AG20443 (cell line): Measurements from ENCODE around the gene EPDR1.

Source experiments
- DNase-seq: peaks from one replicate; pipeline ENCODE4 v3.0.0; 2012; ENCODE audit warnings: low spot score, mixed read lengths

The EPDR1 gene

GRCh38 chr7:37920305-37920848 lies at the start of gene EPDR1:
TSS of gene EPDR1 (plus strand) at chr7:37920640. CDS start at chr7:37920940, 300 bp downstream.
- no peak for DNase-seq

DNA sequence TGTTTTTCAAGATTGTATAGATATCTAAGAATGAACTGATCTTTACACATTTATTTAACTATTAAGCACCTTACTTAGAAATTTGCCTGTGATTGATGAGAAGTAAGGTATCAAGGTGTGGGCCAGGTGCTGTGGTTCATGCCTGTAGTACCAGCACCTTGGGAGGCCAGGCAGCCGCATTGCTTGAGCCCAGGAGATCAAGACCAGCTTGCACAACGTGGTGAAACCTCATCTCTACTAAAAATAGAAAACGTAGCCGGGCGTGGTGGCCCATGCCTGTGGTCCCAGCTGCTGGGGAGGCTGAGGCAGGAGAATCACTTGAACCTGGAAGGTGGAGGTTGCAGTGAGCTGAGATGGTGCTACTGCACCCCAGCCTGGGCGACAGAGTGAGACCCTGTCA lies 38.4 kb upstream of the EPDR1 start:
- no peak for DNase-seq

DNA sequence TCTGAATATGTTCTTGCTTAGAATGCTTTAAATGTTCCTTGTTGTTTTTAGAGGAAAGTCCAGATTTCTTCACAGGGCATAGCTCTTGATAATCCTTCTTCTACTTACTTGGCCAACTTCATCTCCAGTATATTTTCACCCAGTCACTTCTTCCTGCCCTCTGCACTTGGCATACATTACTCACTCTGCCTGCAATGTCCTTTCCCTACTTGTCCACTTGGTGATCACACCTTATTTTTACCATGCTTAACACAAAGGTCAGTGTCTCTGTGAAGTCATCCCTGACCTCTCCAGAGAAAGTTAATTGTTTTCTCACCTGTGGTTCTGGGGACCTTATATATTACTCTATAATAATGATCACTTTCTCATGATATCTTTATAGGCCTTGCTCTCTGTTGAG lies 27.1 kb upstream of the EPDR1 start:
- DNase-seq: no peak

- no peak for DNase-seq
Observed at GRCh38 chr7:37894671-37895070, 25.8 kb upstream of the EPDR1 start.

DNA sequence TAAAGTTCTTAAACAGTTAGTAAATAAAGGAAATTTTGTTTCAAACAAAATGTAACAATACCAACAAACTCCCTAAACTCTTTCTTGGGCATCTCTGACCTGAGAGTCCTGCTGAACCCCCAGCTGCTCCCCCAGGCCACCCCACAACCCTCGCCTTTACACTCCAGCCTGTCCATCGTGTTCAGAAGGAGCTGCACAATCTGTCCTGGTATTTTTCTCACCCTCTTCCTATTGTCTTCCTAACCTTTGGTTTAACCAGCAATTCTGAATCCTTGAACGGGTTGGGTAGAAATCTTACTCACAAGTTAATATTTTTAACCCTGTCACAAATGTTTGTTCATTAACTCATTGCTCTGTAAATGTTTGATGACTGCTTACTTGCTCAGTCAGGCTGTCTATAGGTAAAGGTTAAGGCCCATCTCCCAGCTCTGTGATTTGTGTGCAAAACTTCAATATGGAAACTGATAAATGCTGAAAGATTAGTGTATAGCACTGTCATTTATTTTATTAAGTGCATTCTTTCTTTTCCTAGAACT lies 20.7 kb upstream of the EPDR1 start:
- no peak for DNase-seq

DNA sequence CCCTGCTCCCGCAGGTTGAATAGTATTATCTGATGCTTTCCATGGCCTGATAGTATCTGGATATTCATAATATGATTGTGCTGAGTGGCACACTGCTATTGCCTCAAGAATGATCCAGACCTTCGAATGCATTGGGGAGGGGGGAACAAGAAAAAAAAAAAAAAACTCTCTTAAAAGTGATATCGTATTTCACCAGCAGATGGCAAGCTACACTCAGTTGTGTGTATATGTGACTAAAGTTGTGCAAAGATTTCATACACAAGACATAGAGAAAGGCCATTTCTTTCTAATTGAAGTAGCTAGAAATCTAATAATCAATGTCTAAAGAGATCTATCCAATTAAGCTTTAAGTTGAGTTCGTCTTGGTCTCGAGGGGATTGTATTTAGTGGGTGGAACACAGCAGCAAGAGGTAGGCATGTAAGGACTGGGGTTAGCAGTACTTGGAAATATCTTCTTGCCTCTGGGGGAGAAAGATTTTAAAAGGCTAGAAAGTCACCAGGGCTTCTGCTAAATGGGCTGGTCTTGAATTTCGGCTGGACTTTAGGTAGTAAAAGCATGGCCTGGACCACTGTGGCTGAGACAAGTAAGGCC lies 19.1 kb upstream of the EPDR1 start:
- peak; percentile 40 for DNase-seq

DNA sequence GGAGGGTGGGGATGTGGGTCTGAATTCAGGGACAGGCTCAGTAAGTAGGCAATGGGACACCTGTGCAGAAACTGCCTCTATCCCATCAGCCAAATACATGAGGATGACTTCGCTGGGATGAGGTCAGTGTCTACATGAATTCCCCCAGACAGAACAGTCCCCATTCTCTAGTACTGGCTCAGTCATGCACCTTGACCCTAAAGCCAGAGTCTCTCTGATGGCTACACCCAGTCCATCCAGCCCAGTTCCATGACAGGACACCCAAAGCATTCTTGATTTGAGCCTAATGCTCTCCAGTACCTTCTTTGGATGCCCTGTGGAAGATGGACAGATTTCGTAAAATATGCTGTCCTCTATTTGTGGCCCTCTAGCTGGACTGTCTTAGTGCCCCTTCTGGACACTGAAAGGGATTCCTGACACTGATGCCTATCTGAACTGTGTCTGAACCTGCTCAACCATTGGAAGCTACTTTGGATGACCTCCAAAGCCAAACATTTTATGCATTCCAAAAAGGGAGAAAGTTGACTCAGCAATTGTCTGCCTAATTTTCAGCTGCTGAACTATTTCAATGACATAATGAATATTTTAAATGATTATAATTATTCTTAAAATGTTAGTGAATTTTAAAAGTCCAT lies 18.4 kb upstream of the EPDR1 start:
- peak; percentile 50 for DNase-seq

- peak; percentile 51 for DNase-seq
Observed at GRCh38 chr7:37908221-37908788, 12.1 kb upstream of the EPDR1 start.

- DNase-seq: no peak
Observed at GRCh38 chr7:37912756-37913155, 7.7 kb upstream of the EPDR1 start.

DNA sequence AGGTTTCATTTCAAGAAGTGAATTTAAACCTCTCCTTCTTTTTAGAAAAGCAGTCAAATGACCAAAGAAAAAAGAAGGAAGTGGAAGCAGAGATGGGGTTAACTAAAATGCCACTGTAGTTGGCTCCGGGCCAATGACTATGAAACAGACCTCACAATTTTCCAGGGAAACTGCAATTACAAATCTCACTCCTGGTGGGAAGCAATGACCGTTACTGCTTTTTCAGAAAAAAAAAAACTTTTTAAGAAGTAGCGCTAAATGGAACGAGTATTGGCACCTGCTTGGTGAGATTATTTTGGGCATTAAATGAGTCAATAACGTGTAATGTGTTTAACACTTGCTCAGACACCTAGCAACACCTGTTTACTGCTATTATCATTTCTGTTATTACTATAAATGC lies 5.0 kb upstream of the EPDR1 start:
- no peak for DNase-seq

DNA sequence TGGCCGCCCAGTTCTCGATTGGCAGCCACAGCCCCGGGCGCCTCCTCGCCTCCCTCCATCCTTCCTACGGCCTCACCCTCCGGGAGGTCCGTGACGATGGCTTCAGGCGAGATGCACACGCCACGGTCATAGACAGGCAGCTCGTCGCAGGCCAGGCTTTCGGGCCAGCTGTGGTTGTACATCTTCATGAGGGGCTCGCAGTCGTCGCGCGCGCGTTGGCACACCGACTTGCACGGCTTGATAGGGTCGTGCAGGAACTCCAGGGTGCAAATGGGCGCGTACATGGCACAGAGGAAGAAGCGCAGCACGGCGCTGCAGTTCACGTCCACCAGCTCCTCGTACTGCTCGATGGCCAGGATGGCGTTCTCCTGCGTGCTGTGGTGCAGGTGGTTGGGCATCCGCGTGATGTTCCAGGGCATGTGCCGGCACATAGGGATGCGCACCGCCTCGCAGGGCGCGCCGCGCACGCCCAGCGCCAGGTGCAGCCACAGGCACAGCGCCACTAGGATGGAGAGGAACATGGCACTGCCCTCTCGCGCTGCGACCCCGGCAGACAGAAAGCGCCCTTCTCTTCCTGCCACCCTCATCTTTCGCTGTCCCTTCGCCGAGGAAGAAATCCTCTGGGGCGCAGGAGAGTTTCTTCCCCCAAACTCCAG lies 4.3 kb upstream of the EPDR1 start:
- peak; percentile 18 for DNase-seq

- DNase-seq: peak; percentile 63
Observed at GRCh38 chr7:37916673-37917660, 3.5 kb upstream of the EPDR1 start, which contains the start of gene SFRP4. TSS of gene SFRP4 (minus strand) at chr7:37916817. CDS start at chr7:37916537, 280 bp downstream.

- no peak for DNase-seq
Observed at GRCh38 chr7:37918526-37918925, 1.9 kb upstream of the EPDR1 start.

DNA sequence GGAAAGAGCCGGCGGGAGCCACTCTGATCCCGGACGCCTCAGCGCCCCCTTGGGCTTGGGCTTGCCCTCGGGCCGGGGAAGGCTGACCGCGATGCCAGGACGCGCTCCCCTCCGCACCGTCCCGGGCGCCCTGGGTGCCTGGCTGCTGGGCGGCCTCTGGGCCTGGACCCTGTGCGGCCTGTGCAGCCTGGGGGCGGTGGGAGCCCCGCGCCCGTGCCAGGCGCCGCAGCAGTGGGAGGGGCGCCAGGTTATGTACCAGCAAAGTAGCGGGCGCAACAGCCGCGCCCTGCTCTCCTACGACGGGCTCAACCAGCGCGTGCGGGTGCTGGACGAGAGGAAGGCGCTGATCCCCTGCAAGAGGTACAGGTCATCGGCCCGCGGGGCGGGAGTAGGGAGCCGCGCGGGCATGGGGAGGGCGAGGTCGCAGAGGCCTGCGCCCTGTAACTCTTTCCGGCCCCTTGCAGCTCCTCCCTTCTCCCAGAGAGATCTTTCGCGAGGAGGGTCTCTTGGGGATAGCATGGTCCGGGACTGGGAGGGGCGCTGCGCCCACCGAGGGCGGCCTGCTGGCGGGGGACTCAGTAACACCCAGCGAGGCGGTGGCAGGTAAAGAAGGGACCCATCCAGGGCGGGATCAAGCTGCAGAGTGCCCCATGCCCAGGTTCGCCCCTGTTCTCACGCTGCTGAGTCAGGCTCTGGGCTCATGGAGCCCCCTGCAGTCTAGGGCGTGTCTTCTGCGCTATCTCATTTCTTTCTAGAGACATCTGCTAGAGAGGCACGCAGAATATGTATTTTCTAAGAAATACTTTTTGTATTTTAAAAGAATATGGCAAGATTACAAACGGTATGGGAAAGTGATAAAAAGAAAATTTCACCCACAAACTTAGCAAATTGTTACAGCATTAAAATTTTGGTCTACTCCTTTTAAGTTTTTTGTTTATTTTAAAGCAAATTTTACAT lies 687 bp downstream of the EPDR1 start:
- peak; percentile 50 for DNase-seq

DNA sequence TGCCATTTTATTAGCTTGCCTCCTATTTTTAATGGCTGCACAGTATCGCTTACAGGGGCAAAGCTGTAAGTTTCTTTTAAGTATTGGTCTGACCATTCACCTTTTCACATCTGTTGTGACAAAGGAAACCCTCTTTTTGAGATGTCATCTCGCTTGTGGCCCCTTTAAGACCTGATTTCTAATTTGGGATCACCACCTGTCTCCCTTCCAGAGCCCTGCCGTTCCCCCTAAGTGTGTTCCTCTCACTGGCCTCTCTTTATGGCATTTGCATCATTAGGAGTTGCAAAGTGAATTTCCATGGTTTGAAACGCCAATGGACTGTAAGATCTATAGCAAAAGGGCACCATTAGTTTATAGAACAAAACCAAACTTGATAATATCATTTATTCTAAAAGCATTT lies 1.4 kb downstream of the EPDR1 start:
- no peak for DNase-seq

DNA sequence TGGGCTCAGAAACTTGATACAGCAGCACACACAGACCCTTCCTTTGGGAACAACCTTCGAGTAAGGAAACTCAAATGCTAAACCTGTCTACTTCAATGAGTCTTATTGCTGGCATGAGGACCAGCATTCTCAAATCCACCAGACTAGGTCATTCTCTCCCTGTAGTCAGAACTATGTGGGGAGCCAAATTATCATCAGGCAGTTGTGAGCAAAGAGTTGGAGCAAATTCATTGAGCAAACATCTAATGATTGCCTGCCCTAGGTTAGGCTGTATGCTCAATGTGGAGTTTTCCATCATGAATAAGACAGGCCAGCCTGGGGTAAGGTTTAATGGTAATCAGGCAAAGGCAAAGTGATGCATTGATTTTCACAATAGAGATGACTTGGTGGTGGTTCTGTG lies 3.6 kb downstream of the EPDR1 start:
- DNase-seq: no peak

GRCh38 chr7:37924491-37925041 lies 4.1 kb downstream of the EPDR1 start:
- no peak for DNase-seq

- no peak for DNase-seq
Observed at GRCh38 chr7:37925620-37926019, 5.2 kb downstream of the EPDR1 start.

DNA sequence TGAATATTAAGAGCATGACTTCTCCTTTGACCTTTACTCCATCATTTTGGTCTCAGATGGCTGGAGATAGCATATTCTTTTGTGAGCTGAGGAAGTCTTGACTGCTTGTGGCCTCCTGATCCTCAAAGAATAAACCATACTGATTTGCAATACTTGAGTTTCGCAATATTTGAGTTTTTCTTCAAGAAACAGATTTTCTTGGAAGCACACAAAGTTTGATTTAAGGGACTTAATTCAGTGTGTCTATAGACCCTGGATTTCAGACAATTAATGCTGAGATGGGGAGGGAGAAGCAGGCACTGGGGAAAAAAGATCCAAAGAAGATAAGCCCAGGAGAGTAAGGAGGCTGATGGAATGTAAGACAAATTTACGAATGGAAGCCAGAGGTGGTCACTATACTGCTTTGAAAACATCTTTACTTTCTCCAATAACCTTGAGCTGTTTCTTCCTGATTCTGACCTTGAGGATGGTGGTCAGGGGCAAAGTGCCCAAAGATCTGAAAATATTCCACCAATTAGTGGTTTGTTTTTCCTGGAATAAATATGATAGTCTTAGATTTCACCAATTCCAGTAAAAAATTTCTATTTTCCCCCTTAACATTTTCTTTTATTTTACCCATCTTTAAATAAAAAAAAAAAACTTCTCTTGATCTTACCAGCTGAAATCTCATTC lies 7.5 kb downstream of the EPDR1 start:
- no peak for DNase-seq
